ENCODE data around the gene LRRC18. TPM values are rescaled to one million over a fixed set of nuclear protein-coding genes. Genes with fewer than 3 reads are reported as not detected.

Gene LRRC18
- total and polyA plus RNA-seq, 10 of the 15 experiments (the other 5 are each of a cell fraction or from before 2014, with no cell fraction given) = 0.16 to 0.47 (median 0.24) TPM; not detected in 6

DNA sequence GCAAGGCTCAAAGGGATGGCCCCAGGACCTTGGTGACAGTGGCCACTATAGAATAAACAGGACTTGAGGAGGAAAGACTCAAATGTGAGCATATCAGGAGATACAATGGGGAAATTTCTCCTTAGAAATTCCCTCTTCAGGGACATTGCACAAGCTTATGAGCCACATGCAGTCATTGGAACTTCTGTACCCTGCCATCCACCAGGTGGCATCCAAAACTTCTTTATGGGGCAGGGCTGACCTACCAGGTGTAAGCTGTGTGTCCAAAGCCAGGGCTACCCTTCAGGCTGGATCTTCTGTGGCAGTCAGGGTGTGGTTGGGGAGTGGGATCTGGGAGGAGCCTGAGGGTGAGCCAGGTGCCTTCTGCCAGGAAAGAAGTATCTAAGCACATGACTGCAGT, 36.6 kb upstream of the LRRC18 start (continued):
- no peak for TF ChIP-seq STAT3 (IDR thresholded peaks at IDR 0.05; ENCODE audit: low read depth, low read length)

GRCh38 chr10:48974510-48975156, 35.0 kb upstream of the LRRC18 start:
- SMC1A ChIA-PET (ENCODE audit: uncharacterized antibody, unreplicated experiment) = no interaction called here
- no TSS peak for BruUV-seq (replicated peaks)
- POLR2A ChIA-PET = no interaction called here
- no peak for DNase-seq (ENCODE audit: low read depth, low spot score)
- Histone ChIP-seq H4K20me1 (ENCODE audit: control insufficient read depth, insufficient read depth) (no peaks in the 10 kb centered on the region), H3K4me2 (ENCODE audit: control insufficient read depth, insufficient read depth) (no peak overlapping the region), H3K4me1 (ENCODE audit: control insufficient read depth, insufficient read depth, low read length) (no peaks in the 10 kb centered on the region), H3K27me3 (replicated peaks in 1 of 2; ENCODE audit: control insufficient read depth in 2 of 2, insufficient read depth in 2 of 2, low read length in 1 of 2) (no peaks in the 10 kb centered on the region), H3K4me3 (no peak overlapping the region), H3K27ac (ENCODE audit: control insufficient read depth, insufficient read depth) (no peak overlapping the region), H3K79me2 (ENCODE audit: control insufficient read depth, insufficient read depth, low read length) (no peaks in the 10 kb centered on the region), H3K36me3 (ENCODE audit: control insufficient read depth in 2 of 2, insufficient read depth in 2 of 2, low read length in 1 of 2) (peaks cover 28 to 35% of the 10 kb centered on the region in 2 experiments), H2AFZ (ENCODE audit: control insufficient read depth, low read depth, low read length) (no peak overlapping the region), H3K9me3 (replicated peaks; ENCODE audit: control insufficient read depth, insufficient read depth, low read length) (no peaks in the 10 kb centered on the region), H3K9ac (ENCODE audit: control insufficient read depth, insufficient read depth, low read length) (no peak overlapping the region)
- FAIRE-seq = no peak
- WGBS (ENCODE audit: insufficient coverage, insufficient replicate concordance, low lambda C conversion rate, missing lambda C conversion rate) = 100% methylated on average over 12 of the region's 12 CpGs
- RAD21 ChIA-PET (ENCODE audit: unreplicated experiment) = no interaction called here
- intact Hi-C loops (cut with micrococcal nuclease; ENCODE audit: unreplicated experiment) = no loop called here
- no peak for ATAC-seq
- in situ Hi-C loops (cut with MboI) = loop anchor here (5.0 kb wide), 1 partner anchor 543 kb away; no protein-coding TSS in a partner anchor
- CTCF ChIA-PET = interaction anchor here (2.4 kb wide), 1 partner anchor 316 kb away, joined by 6 read pairs; no protein-coding TSS in a partner anchor
- TF ChIP-seq NRF1 (conservative IDR thresholded peaks at IDR 0.05; ENCODE audit: low read depth, low read length) (no peak), MTA3 (IDR thresholded peaks at IDR 0.05; ENCODE audit: borderline replicate concordance, low read length) (no peak), ATF3 (IDR thresholded peaks at IDR 0.05; ENCODE audit: borderline replicate concordance, extremely low read depth, low read depth, low read length) (no peak), HDGF (IDR thresholded peaks at IDR 0.05) (no peak), POU2F2 (IDR thresholded peaks at IDR 0.05; ENCODE audit: borderline replicate concordance, low read depth, low read length) (no peak), SUZ12 (IDR thresholded peaks at IDR 0.05; ENCODE audit: unreplicated experiment) (no peak), SUPT20H (IDR thresholded peaks at IDR 0.05; ENCODE audit: borderline replicate concordance, control insufficient read depth, low read depth, low read length) (no peak), PML (IDR thresholded peaks at IDR 0.05; ENCODE audit: low read length) (no peak), EZH2 (IDR thresholded peaks at IDR 0.05; ENCODE audit: borderline replicate concordance, control insufficient read depth, low read depth, low read length) (no peak), CEBPZ (IDR thresholded peaks at IDR 0.05; ENCODE audit: low read depth, low read length) (no peak), EED (IDR thresholded peaks at IDR 0.05; ENCODE audit: low read depth) (no peak)
